ENCODE results near the gene INMT.

- TF ChIP-seq, protein P1, sequence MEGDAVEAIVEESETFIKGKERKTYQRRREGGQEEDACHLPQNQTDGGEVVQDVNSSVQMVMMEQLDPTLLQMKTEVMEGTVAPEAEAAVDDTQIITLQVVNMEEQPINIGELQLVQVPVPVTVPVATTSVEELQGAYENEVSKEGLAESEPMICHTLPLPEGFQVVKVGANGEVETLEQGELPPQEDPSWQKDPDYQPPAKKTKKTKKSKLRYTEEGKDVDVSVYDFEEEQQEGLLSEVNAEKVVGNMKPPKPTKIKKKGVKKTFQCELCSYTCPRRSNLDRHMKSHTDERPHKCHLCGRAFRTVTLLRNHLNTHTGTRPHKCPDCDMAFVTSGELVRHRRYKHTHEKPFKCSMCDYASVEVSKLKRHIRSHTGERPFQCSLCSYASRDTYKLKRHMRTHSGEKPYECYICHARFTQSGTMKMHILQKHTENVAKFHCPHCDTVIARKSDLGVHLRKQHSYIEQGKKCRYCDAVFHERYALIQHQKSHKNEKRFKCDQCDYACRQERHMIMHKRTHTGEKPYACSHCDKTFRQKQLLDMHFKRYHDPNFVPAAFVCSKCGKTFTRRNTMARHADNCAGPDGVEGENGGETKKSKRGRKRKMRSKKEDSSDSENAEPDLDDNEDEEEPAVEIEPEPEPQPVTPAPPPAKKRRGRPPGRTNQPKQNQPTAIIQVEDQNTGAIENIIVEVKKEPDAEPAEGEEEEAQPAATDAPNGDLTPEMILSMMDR (IDR thresholded peaks at IDR 0.05), result no peak
- no peak for TF ChIP-seq POLR2A (IDR thresholded peaks at IDR 0.05)
These were observed 28.2 kb upstream of the INMT start for GRCh38 chr7:30723776-30724175.
